ENCODE measurements around the gene KLHDC3. TPM values are rescaled to one million over a fixed set of nuclear protein-coding genes. Genes with fewer than 3 reads are reported as not detected.

The KLHDC3 gene
- total RNA-seq, 1 experiment from 2014 or later, result 122 TPM

DNA sequence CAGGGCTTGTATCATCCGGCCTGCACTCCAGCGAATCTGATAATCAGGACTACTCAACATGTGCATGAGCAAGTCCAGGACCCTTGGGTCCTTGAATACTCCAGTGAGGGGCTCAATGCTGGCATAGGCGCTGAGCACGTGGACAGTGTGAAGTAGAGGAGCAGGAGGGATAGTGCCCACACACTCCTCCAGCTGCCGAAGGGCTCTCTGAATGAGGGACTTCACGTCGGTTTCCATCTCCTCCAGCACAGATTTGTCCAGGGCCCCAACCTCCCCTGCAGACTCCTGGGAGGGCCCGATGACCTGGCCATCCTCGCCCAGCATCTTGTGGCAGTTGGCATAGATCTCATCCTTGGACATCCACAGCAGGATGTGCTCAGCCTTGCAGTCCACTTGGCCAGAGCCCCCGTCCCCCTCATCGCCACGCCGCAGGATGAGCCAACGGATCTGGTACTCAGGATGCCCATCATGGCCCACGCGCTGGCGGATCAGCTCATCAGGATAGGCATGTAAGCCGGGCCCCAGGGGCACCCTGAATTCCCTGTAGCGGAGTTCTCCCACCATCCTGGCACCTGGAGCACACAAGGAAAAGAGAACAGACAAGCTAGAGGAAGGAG is 38.3 kb downstream of the KLHDC3 start:
- DNase-seq, result no peak
- intact Hi-C loops (cut with micrococcal nuclease; ENCODE audit: unreplicated experiment), result no loop called here
- no peaks in the 10 kb centered on the region for H3K9me2 ChIP-seq (ENCODE audit: insufficient read depth)
- CTCF ChIA-PET, result no interaction called here
- H3K4me1 ChIP-seq (replicated peaks; ENCODE audit: insufficient read depth), result peaks cover 5% of the 10 kb centered on the region; the same call in 1 of the 2 replicates
- H3K36me3 ChIP-seq (ENCODE audit: low read depth), result peaks cover 3% of the 10 kb centered on the region; the same call in 1 of the 2 replicates
- peaks cover 18% of the 10 kb centered on the region; the same call in 1 of the 2 replicates for H3F3A ChIP-seq (ENCODE audit: insufficient read depth, low read depth)
- BruUV-seq (replicated peaks), result no TSS peak
- peak overlapping the region; percentile 89; the same call in 1 of the 2 replicates for H3K4me3 ChIP-seq
- H3K79me2 ChIP-seq (ENCODE audit: low read depth), result peaks cover 23% of the 10 kb centered on the region
- POLR2A ChIA-PET (ENCODE audit: unreplicated experiment), result interaction anchor here (0.7 kb wide), 1 partner anchor 921 kb away, joined by 4 read pairs; no protein-coding TSS in a partner anchor
- no peak overlapping the region for H3K27ac ChIP-seq
- no peaks in the 10 kb centered on the region for H3K9me3 ChIP-seq (ENCODE audit: insufficient read depth, low read depth)
- no peak overlapping the region for H2AFZ ChIP-seq
- peak overlapping the region; percentile 99 for H3K4me2 ChIP-seq
- no peaks in the 10 kb centered on the region for H3K27me3 ChIP-seq (ENCODE audit: insufficient read depth, low read depth)
- no peaks in the 10 kb centered on the region for H4K20me1 ChIP-seq (ENCODE audit: insufficient read depth)
- TF ChIP-seq CTCF (conservative IDR thresholded peaks at IDR 0.05) (no peak), EZH2 (IDR thresholded peaks at IDR 0.05; ENCODE audit: low read depth) (no peak)

- no peak for DNase-seq
- H3K9me3 ChIP-seq (ENCODE audit: insufficient read depth, low read depth), result no peaks in the 10 kb centered on the region
- H3K9me2 ChIP-seq (ENCODE audit: insufficient read depth), result no peaks in the 10 kb centered on the region
- H3K27me3 ChIP-seq (ENCODE audit: insufficient read depth, low read depth), result no peaks in the 10 kb centered on the region
- no peaks in the 10 kb centered on the region for H4K20me1 ChIP-seq (ENCODE audit: insufficient read depth)
- ChIA-PET POLR2A (ENCODE audit: unreplicated experiment) (interaction anchor here (0.5 to 1.0 kb wide), 5 partner anchors 69 to 920 kb away, joined by 3 to 6 read pairs (median 4); partner anchors contain the start of genes ABCC10, CNPY3 and PPP2R5D), CTCF (interaction anchor here (0.5 to 0.7 kb wide), 3 partner anchors 91 to 108 kb away, joined by 3 to 8 read pairs (median 4); no protein-coding TSS in a partner anchor)
- peak overlapping the region; percentile 99 for H3K4me2 ChIP-seq
- H3K27ac ChIP-seq, result peak overlapping the region; percentile 64
- peaks cover 5% of the 10 kb centered on the region; the same call in 1 of the 2 replicates for H3K4me1 ChIP-seq (replicated peaks; ENCODE audit: insufficient read depth)
- intact Hi-C loops (cut with micrococcal nuclease; ENCODE audit: unreplicated experiment), result no loop called here
- peak overlapping the region; percentile 89 for H3K4me3 ChIP-seq
- peaks cover 18% of the 10 kb centered on the region; the same call in 1 of the 2 replicates for H3F3A ChIP-seq (ENCODE audit: insufficient read depth, low read depth)
- H3K36me3 ChIP-seq (ENCODE audit: low read depth), result peaks cover 3% of the 10 kb centered on the region; the same call in 1 of the 2 replicates
- H2AFZ ChIP-seq, result peak overlapping the region; percentile 91
- H3K79me2 ChIP-seq (ENCODE audit: low read depth), result peaks cover 30% of the 10 kb centered on the region
- TF ChIP-seq EZH2 (IDR thresholded peaks at IDR 0.05; ENCODE audit: low read depth), result no peak
- peak; percentile 28; the same call in 1 of the 2 replicates for TF ChIP-seq CTCF (conservative IDR thresholded peaks at IDR 0.05)
- TSS peak; percentile 33 for BruUV-seq (replicated peaks)
Observed at GRCh38 chr6:43052842-43053544, 38.9 kb downstream of the KLHDC3 start.

DNA sequence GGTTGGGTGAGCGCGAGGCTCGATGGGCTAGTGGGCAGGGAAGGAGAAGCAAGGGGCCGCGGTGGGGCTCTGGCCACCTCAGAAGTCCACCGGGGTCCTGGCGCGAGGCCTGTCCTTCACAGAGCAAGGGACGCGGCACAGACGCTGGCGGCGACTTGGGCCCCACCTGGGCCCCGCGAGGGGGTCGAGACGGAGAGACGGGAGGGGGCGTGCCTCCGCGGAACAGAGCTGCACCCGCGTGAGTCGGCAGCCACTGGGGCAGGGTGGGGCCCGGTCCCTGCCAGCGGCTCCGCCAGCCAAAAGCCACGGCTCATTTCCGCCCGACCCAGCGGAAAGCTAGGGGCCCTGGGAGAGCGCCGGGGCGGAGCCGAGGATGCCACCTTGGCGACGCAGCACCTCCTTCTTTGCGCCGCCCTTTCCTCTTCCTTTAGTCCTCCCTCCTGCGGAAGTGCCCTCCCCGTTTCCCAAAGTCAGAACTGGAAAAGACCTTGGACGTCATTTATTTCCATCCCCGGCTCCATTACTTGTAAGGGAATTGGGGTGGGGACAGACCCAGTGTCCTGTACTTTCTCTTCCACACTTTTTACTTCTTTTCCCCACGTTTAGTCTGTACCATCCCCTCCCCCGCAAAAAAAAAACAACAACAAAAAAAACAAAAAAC is 39.6 kb downstream of the KLHDC3 start, which contains the start of gene CUL7:
Gene CUL7, minus strand, starts transcription at position 307 of the 661 bp plus-strand sequence. CDS start 1,063 bp downstream, outside the sequence.
- DNase-seq, result peak; percentile 85 to 92
- ChIA-PET POLR2A (ENCODE audit: unreplicated experiment) (interaction anchor here (0.5 to 1.0 kb wide), 7 partner anchors 69 to 1319 kb away, joined by 3 to 6 read pairs (median 4); partner anchors contain the start of genes ABCC10, CNPY3, PPP2R5D and SRF), CTCF (interaction anchor here (0.5 to 0.9 kb wide), 5 partner anchors 46 to 117 kb away, joined by 3 to 8 read pairs (median 5); no protein-coding TSS in a partner anchor)
- Histone ChIP-seq H2AFZ (peak within 1 kb of the TSS; percentile 91), H3K9me3 (ENCODE audit: insufficient read depth, low read depth) (no peaks in the 10 kb centered on the region), H3K4me1 (replicated peaks; ENCODE audit: insufficient read depth) (peaks cover 10% of the 10 kb centered on the region), H3K27me3 (ENCODE audit: insufficient read depth, low read depth) (no peaks in the 10 kb centered on the region), H3K9me2 (ENCODE audit: insufficient read depth) (no peaks in the 10 kb centered on the region), H3K27ac (peak within 1 kb of the TSS; percentile 64), H4K20me1 (ENCODE audit: insufficient read depth) (no peaks in the 10 kb centered on the region), H3K36me3 (ENCODE audit: low read depth) (peaks cover 3% of the 10 kb centered on the region; the same call in 1 of the 2 replicates), H3F3A (ENCODE audit: insufficient read depth, low read depth) (peaks cover 18% of the 10 kb centered on the region; the same call in 1 of the 2 replicates), H3K79me2 (ENCODE audit: low read depth) (peaks cover 36% of the 10 kb centered on the region), H3K4me3 (peak within 1 kb of the TSS; percentile 89), H3K4me2 (peak within 1 kb of the TSS; percentile 99)
- intact Hi-C loops (cut with micrococcal nuclease; ENCODE audit: unreplicated experiment), result no loop called here
- BruUV-seq (replicated peaks), result no TSS peak
- 0 out of 2 replicates have a peak, but pooled peaks have one; percentile 15 for TF ChIP-seq CTCF (conservative IDR thresholded peaks at IDR 0.05)
- no peak for TF ChIP-seq EZH2 (IDR thresholded peaks at IDR 0.05; ENCODE audit: low read depth)

Data from PC-9 (cell line).